OCI-LY7 (cell line): ENCODE data around the gene UBE3D.

Experiments
- CTCF ChIP-seq: fragments of 200-600 bp; sonication (generic); conservative IDR thresholded peaks from 2 replicates; pipeline ENCODE4 v1.5.1; 2014; ENCODE audit warnings: mild to moderate bottlenecking, antibody characterized with exemption, low read length, moderate library complexity, mixed read lengths
- EZH2phosphoT487 ChIP-seq: fragments of 200-600 bp; sonication (generic); IDR thresholded peaks from 2 replicates; pipeline ENCODE4 v1.6.1; 2018; ENCODE audit warnings: low read depth, borderline replicate concordance, mild to moderate bottlenecking, mixed run types, antibody characterized with exemption, low read length, moderate library complexity, mixed read lengths

- TF ChIP-seq CTCF: no peak
- no peak for TF ChIP-seq EZH2phosphoT487
Observed at GRCh38 chr6:82861121-82861520, 204.5 kb downstream of the UBE3D start.
